ENCODE results near the gene SUPT3H. TPM values are rescaled to one million over a fixed set of nuclear protein-coding genes. Genes with fewer than 3 reads are reported as not detected.
A peak's percentile ranks its signal among the peaks of the same experiment; 100 is the strongest.

Gene SUPT3H
- total and polyA plus RNA-seq, 2 of the 13 experiments (the other 11 are each of a cell fraction or from before 2014, with no cell fraction given), result 11.9 to 36.1 TPM

GRCh38 chr6:45191414-45191813 is 186.3 kb downstream of the SUPT3H start (continued):
- TF ChIP-seq AHDC1 (CRISPR knock-in tag; IDR thresholded peaks at IDR 0.05; ENCODE audit: borderline replicate concordance), result peak; percentile 60; the same call in 1 of the 2 replicates
- TF ChIP-seq ZNF609 (CRISPR knock-in tag; IDR thresholded peaks at IDR 0.05; ENCODE audit: borderline replicate concordance), result peak; percentile 49; the same call in 1 of the 2 replicates
- peak in 1 of 2 experiments; percentile 26; a peak in 1 of 4 replicates for TF ChIP-seq EP300 (IDR thresholded peaks at IDR 0.05; ENCODE audit: low read depth in 2 of 2, low read length in 2 of 2)
- no peak for TF ChIP-seq EP300 (CRISPR knock-in tag; IDR thresholded peaks at IDR 0.05; ENCODE audit: borderline replicate concordance)
- 0 out of 2 replicates have a peak, but pooled peaks have one; percentile 18 for TF ChIP-seq ARID5B (CRISPR knock-in tag; IDR thresholded peaks at IDR 0.05)
- TF ChIP-seq ZNF644 (CRISPR knock-in tag; IDR thresholded peaks at IDR 0.05; ENCODE audit: low read depth), result 0 out of 2 replicates have a peak, but pooled peaks have one; percentile 25
- no peak for TF ChIP-seq ZNF788 (CRISPR knock-in tag; IDR thresholded peaks at IDR 0.05; ENCODE audit: borderline replicate concordance)
- TF ChIP-seq PAXIP1 (CRISPR knock-in tag; conservative IDR thresholded peaks at IDR 0.05), result peak; percentile 77
- no peak for TF ChIP-seq ZNF501 (CRISPR knock-in tag; IDR thresholded peaks at IDR 0.05)
- TF ChIP-seq MED1 (CRISPR knock-in tag; IDR thresholded peaks at IDR 0.05), result no peak
- TF ChIP-seq MIER2 (CRISPR knock-in tag; IDR thresholded peaks at IDR 0.05), result no peak

Measured in HepG2 (cell line).